ENCODE results near the gene B3GNT9. TPM values are rescaled to one million over a fixed set of nuclear protein-coding genes. Genes with fewer than 3 reads are reported as not detected.

B3GNT9 gene
- total RNA-seq, 3 donors from 2014 or later (not counting 1 experiment from before 2014, with no cell fraction given): 0.80 to 1.3 (median 1.0) TPM

GRCh38 chr16:67156143-67156844, 5.5 kb upstream of the B3GNT9 start:
- intact Hi-C loops (cut with micrococcal nuclease): loop anchor here (5.0 kb wide), 1 partner anchor 44 kb away; no protein-coding TSS in a partner anchor
- Histone ChIP-seq H3K27me3 (ENCODE audit: control insufficient read depth, insufficient read depth, low read length) (peaks cover 3% of the 10 kb centered on the region), H3K4me1 (ENCODE audit: control insufficient read depth, insufficient read depth, low read length) (peaks cover 56% of the 10 kb centered on the region), H3K36me3 (ENCODE audit: control insufficient read depth, insufficient read depth, low read length) (no peaks in the 10 kb centered on the region), H3K4me3 (ENCODE audit: low read length) (no peak overlapping the region), H3K9me3 (ENCODE audit: control insufficient read depth, insufficient read depth, low read length) (no peaks in the 10 kb centered on the region), H3K27ac (ENCODE audit: low read length) (no peak overlapping the region)
- DNase-seq (no peak), ATAC-seq (no peak)
- WGBS (ENCODE audit: insufficient coverage): 89% methylated on average over 15 of the region's 15 CpGs
- H3K27ac Mint-ChIP-seq: no peak overlapping the region
- H3K36me3 Mint-ChIP-seq: no peaks in the 10 kb centered on the region
- H3K4me1 Mint-ChIP-seq: peaks cover 25 to 55% of the 10 kb centered on the region in 2 donors
- no peak overlapping the region for H3K4me3 Mint-ChIP-seq
- no peaks in the 10 kb centered on the region for H3K9me3 Mint-ChIP-seq
- peaks cover 7 to 16% of the 10 kb centered on the region in 2 donors for H3K27me3 Mint-ChIP-seq (ENCODE audit: low read depth in 2 of 2)
- no peak for TF ChIP-seq CTCF (IDR thresholded peaks at IDR 0.05)

GRCh38 chr16:67155295-67156142, 4.7 kb upstream of the B3GNT9 start:
- Mint-ChIP-seq H3K4me1 (peaks cover 18 to 54% of the 10 kb centered on the region in 2 donors), H3K27ac (no peak overlapping the region), H3K4me3 (peak overlapping the region; percentile 40), H3K27me3 (ENCODE audit: low read depth in 2 of 2) (peaks cover 7 to 16% of the 10 kb centered on the region in 2 donors), H3K36me3 (no peaks in the 10 kb centered on the region), H3K9me3 (no peaks in the 10 kb centered on the region)
- H3K27ac ChIP-seq (ENCODE audit: low read length): no peak overlapping the region
- H3K27me3 ChIP-seq (ENCODE audit: control insufficient read depth, insufficient read depth, low read length): peaks cover 7% of the 10 kb centered on the region
- intact Hi-C loops (cut with micrococcal nuclease): loop anchor here (1.0 to 5.0 kb wide), 3 partner anchors 43 to 178 kb away; no protein-coding TSS in a partner anchor
- peak; percentile 59 to 75 (median 61) for ATAC-seq
- no peak overlapping the region for H3K4me3 ChIP-seq (ENCODE audit: low read length)
- no peaks in the 10 kb centered on the region for H3K36me3 ChIP-seq (ENCODE audit: control insufficient read depth, insufficient read depth, low read length)
- H3K4me1 ChIP-seq (ENCODE audit: control insufficient read depth, insufficient read depth, low read length): peaks cover 55% of the 10 kb centered on the region
- no peaks in the 10 kb centered on the region for H3K9me3 ChIP-seq (ENCODE audit: control insufficient read depth, insufficient read depth, low read length)
- 19% methylated on average over 74 of the region's 74 CpGs for WGBS (ENCODE audit: insufficient coverage)
- peak; percentile 79 to 94 for DNase-seq
- TF ChIP-seq CTCF (IDR thresholded peaks at IDR 0.05): peak; percentile 98

GRCh38 chr16:67154578-67155294, 3.9 kb upstream of the B3GNT9 start:
- peaks cover 18 to 54% of the 10 kb centered on the region in 2 donors for H3K4me1 Mint-ChIP-seq
- ATAC-seq (no peak), DNase-seq (no peak)

More at GRCh38 chr16:67154578-67155294, 3.9 kb upstream of the B3GNT9 start:
- TF ChIP-seq CTCF (IDR thresholded peaks at IDR 0.05): no peak
- Histone ChIP-seq H3K27me3 (ENCODE audit: control insufficient read depth, insufficient read depth, low read length) (peaks cover 7% of the 10 kb centered on the region), H3K36me3 (ENCODE audit: control insufficient read depth, insufficient read depth, low read length) (no peaks in the 10 kb centered on the region), H3K27ac (ENCODE audit: low read length) (no peak overlapping the region), H3K9me3 (ENCODE audit: control insufficient read depth, insufficient read depth, low read length) (no peaks in the 10 kb centered on the region), H3K4me1 (ENCODE audit: control insufficient read depth, insufficient read depth, low read length) (peaks cover 51% of the 10 kb centered on the region), H3K4me3 (ENCODE audit: low read length) (no peak overlapping the region)
- Mint-ChIP-seq H3K27ac (no peak overlapping the region), H3K4me3 (peak overlapping the region; percentile 40), H3K27me3 (ENCODE audit: low read depth in 2 of 2) (peaks cover 7 to 16% of the 10 kb centered on the region in 2 donors), H3K36me3 (no peaks in the 10 kb centered on the region), H3K9me3 (no peaks in the 10 kb centered on the region)
- intact Hi-C loops (cut with micrococcal nuclease): loop anchor here (1.0 to 5.0 kb wide), 3 partner anchors 42 to 177 kb away; no protein-coding TSS in a partner anchor
- WGBS (ENCODE audit: insufficient coverage): 55% methylated on average over 61 of the region's 61 CpGs
